T follicular helper cell (primary cell): ENCODE measurements around the gene HSD17B11.
"Not testable (repeated sequence)": the region's sequence is repeated elsewhere in the genome, so short reads cannot be mapped to it uniquely, and the experiment has no call there.

Source experiments
- DNase-seq: peaks from one replicate; pipeline ENCODE4 v3.0.0-alpha.2; 2020; ENCODE audit warnings: low read depth
- total RNA-seq, 2 experiments: gene quantifications; one replicate each; lab custom pipeline; 2026; lab: John Stamatoyannopoulos, UW

Gene HSD17B11
- total RNA-seq: 11.6 to 53.8 reads per million in 2 experiments

- peak; percentile 75 for DNase-seq
Observed at GRCh38 chr4:87390891-87391575, at the start of gene HSD17B11. HSD17B11 (minus strand) TSS chr4:87391188; CDS start chr4:87391070, 118 bp downstream.

GRCh38 chr4:87433342-87433741 is 42.4 kb upstream of the HSD17B11 start:
- no peak for DNase-seq

GRCh38 chr4:87430038-87430437 is 39.0 kb upstream of the HSD17B11 start:
- DNase-seq: no peak

DNA sequence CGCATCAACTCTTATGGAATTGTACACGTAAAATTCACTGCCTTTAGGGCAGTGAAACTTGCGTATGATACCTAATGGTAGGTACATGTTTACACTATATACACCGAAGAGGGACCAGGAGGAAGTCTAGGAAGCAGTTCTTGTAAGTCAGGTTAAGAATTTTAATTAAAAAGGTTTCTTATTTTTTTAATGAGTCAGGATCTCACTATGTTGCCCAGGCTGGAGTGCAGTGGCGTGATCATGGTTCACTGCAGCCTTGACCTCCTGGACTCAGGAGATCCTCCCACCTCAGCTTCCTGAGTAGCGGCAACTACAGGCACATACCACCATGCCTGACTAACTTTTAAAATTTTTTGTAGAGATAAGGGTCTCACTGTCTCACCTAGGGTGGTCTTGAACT is 38.0 kb upstream of the HSD17B11 start:
- no peak for DNase-seq

DNA sequence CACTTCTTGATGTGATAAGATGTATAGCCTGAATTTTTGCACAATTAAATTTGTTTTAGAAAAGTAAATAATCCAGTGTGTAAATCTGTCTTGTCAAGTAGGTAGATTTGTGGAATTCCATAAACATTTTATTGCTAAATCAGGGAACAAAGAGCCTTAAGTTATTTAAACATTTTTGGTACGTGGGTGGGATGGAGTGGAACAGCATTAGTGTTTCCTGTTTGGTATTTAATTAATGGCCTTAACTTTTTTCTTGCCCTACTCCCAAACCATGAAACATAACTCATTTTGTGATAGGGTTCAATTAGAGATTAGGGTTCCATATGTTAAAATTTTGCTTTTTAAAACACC is 36.5 kb upstream of the HSD17B11 start:
- DNase-seq: no peak

DNA sequence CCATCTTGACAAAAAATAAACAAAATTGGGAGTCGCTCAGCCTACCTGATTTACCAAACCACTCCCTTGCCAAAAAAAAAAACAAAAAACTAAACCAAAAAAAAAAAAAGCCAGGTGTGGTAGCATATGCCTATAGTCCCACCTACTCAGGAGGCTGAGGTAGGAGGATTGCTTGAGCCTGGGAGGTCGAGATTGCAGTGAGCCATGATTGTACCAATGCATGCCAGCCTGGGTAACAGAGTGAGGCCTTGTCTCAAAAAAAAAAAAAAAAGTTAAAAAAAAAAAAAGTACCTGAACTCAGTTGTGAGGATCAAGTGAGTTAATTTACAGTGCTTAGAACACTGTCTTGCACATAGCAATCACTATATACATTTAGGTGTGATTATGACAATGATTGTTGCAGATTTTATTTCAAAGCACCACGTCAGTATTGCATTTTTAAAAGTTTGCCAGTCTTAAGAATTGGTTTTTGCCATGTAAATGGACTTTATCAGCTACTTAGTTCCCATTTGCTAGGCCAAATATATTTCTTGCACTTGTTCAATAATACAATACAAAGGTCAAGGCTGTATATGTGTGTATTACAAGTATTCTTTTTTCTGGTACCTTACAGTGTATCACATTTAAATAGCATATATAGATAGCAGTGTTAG is 36.0 kb upstream of the HSD17B11 start:
- no peak for DNase-seq

DNA sequence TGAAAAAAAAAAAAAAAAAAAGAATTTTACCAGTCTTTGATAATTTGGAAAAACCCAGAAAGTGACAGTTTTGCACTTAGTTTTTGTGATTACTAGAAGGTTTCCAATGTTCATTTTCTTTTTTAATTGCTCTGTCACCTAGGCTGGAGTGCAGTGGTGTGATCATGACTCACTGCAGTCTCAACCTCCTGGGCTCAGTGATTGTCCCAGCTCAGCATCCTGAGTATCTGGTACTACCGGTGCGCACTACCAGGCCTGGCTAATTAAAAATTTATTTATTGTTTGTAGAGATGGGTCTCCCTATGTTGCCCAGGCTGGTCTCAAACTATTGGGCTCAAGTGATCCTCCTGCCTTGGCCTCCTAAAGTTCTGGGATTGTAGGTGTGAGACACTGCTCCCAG is 34.7 kb upstream of the HSD17B11 start:
- no peak for DNase-seq

- not testable (repeated sequence) for DNase-seq
Observed at GRCh38 chr4:87424099-87424543, 33.1 kb upstream of the HSD17B11 start.

DNA sequence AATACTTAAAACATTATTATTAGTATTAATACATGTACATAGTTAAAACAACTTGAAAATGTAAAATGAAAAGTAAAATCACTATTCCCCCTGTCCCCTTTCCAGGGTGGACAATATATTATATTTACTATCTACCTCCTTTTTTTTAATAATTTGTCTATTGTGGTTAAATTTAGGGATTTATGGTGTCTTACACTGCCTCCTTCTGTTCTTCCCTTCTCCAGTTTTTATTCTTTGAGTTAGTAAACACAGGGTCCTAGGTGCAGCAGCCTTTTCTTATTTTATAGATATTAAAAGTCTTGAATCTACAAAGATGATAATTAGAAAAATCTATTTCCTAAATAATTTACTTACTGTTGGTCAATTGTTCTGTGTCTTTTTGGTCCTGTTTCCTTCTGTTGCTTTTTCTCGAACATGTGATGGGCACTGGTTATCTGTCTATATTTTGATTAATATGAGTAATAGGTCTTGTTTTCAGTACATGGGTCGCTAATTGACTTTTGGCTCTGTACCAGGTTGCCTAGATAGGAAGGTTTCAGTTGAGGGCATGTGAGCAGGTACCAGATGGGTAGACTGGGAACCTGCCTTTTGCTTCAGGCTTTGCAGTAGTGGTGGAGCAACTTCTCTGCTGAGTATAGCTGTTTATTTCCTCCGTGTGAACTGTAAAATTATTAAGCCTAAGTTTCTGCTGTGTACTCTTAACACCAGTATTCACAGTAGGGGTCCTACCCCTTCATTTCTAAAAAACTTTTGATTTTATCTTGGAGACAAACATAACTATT is 32.5 kb upstream of the HSD17B11 start:
- no peak for DNase-seq

DNA sequence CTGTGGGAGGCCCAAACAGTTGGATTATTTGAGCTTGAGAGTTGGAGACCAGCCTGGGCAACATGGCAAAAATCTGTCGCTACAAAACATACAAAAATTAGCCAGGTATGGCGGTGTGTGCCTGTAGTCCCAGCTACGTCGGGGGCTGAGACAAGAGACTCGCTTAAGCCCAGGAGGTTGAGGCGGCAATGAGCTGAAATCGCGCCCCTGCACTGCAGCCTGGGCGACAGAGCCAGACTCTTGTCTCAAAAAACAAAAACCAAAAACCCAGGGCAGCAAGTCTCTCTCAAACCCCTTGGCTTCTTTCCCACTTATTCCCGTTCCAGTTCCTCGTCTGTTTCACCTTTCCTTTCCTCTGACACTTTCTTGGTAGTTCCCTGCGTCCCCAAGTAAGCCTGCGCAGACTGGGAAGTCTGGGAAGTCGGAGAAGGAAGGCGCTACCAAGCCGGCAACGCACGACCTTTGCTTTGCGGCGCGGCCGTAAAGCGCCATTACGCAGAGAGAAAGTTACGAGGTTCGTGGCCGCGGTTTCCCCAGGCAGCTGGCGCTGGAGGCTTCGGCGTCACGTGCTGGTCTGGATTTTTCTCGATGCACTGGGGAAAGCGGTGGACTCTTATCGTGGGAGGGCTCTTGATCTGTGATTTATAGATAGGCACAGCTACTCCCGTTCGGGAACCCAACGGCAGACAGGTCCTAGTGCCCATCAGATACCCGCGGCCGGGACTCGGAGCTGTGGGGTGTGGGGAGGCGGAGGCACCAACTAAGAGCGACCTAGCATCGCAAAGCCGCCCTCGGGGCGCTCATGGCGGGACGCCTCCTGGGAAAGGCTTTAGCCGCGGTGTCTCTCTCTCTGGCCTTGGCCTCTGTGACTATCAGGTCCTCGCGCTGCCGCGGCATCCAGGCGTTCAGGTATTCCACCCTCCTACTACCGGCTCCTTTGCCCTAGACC is 31.4 kb upstream of the HSD17B11 start, which contains the start of gene NUDT9:
NUDT9 (plus strand) TSS at position 470 of the 949 bp plus-strand sequence; CDS start at position 803, 333 bp downstream.
- DNase-seq: peak; percentile 86

- no peak for DNase-seq
Observed at GRCh38 chr4:87420276-87420830, 29.4 kb upstream of the HSD17B11 start.

DNA sequence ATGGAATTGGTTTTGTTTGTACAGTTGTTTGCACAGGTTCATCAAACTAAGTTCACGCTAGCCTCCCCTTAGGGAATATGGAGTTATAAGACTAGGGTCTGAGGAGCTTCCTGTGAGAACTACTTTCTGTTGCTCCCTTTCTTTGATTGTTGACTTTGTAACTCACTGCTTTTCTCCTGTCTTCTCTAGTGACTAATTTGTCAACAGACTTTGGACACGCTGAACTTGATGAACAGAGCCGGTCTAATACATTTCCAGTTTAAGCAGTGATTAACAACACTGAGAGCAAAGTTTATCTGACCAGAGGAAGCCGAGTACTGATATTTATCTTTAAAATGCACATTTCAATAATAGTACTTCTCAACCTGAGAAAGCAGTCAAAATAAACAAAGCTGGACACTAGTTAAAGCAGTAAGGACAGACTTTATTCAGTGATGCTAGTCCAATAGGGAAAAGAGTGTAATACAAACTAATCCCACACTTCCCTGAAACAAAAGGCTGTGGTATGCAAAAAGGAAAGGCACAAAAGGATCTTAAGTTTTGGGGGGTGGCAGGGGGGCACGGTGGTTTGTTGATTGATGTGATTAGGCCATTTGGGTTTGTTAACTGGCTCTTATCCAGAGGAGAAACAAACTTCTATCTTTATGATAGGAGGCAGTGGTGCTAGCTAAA is 28.7 kb upstream of the HSD17B11 start:
- no peak for DNase-seq

GRCh38 chr4:87418410-87418809 is 27.4 kb upstream of the HSD17B11 start:
- not testable (repeated sequence) for DNase-seq

- no peak for DNase-seq
Observed at GRCh38 chr4:87416965-87417364, 26.0 kb upstream of the HSD17B11 start.

DNA sequence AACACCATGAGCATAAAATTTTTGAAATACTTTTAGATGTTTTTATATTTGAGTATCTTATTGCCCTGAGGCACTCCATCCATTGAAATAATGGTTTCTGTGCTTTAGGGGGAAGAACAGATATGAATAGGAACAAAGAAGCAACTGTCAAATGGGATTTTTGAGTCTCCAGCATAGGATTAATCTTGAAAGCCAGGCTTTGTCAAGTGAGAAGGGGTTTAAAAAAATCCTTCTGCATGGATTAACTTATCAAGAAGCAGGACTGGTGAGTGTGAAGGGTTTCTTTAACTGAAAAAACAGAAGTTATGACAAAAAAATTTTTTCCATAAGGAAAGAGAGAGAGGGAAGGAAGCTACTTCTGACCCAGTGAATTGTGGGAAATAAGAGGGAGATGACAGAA is 23.8 kb upstream of the HSD17B11 start:
- no peak for DNase-seq

DNA sequence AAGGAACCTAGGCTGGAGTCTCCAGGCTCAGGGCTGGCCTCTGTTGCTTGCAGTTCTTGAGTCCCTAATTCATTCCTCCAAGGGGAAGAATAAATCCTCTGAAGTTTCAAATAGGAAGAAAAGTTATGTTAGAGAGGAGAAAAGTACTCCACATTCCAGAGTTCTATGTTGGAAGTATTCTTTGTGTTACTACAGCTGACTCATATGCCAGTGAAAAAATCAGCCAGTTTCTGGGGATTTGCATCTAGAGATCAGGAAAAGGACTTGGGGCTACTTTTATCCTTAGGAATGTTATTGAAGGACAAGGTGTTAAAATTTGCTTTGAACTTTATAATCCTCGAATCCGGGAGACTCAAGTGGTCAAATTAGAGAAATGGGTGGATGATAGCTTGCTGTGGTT is 19.7 kb upstream of the HSD17B11 start:
- DNase-seq: no peak

- no peak for DNase-seq
Observed at GRCh38 chr4:87410157-87410556, 19.2 kb upstream of the HSD17B11 start.

GRCh38 chr4:87409420-87409939 is 18.5 kb upstream of the HSD17B11 start:
- no peak for DNase-seq

DNA sequence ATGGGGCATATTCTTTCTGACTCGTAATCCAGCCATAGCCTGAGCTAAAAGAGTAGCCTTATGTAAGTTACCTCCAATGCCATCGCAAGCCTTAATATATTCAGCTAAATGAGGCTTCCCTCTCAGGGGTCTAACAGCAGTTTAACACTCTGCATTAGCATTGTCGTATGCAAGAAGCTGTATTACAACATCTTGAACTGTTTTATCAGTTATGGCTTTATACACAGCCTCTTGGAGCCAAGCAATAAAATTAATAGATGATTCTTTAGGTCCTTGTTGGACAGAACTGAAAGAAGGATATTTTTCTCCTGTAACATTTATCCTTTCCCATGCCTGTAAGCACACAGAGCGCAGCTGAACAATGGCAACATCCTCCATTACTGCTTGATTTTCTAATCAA is 15.9 kb upstream of the HSD17B11 start:
- not testable (repeated sequence) for DNase-seq

DNA sequence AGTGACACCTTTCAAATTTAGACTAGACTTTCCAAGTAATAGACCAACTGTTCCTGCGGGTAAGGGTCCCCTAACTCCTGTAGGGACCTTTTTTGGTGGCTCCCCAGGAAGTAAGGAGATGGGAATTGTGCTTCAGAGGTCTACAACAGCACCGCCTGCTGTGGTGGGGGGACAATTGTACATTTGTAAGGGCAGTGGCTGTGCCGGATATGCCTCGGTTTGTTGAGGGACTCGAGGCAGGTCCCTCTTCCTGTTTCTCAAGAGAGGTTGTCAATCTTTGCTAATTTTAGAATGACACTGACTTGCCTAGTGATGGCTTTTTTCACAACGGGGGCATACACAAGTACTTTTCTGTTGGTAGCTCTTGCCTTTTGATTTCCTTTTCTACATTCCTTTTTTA is 15.5 kb upstream of the HSD17B11 start:
- no peak for DNase-seq
